Muscle of leg (tissue), 11 donors: ENCODE measurements around the gene GRK3. TPM values are rescaled to one million over a fixed set of nuclear protein-coding genes. Genes with fewer than 3 reads are reported as not detected.
A peak's percentile ranks its signal among the peaks of the same experiment; 100 is the strongest.
"Not testable (repeated sequence)": the region's sequence is repeated elsewhere in the genome, so short reads cannot be mapped to it uniquely, and the experiment has no call there.

Experiments
- DNase-seq: peaks from one replicate; pipeline ENCODE4 v3.0.0; 2013
- H3K27ac ChIP-seq: one replicate; pipeline ENCODE4 v1.5.1; 2013; ENCODE audit warnings: mild to moderate bottlenecking, low read length, control low read depth
- H3K27me3 ChIP-seq: one replicate; pipeline ENCODE4 v1.6.1; 2013; ENCODE audit warnings: low read length; ENCODE audit not compliant: control insufficient read depth, insufficient read depth
- H3K36me3 ChIP-seq: one replicate; pipeline ENCODE4 v1.6.1; 2013; ENCODE audit warnings: low read length; ENCODE audit not compliant: control insufficient read depth, insufficient read depth
- H3K4me1 ChIP-seq: one replicate; pipeline ENCODE4 v1.6.1; 2013; ENCODE audit warnings: low read length; ENCODE audit not compliant: control insufficient read depth, insufficient read depth
- H3K4me3 ChIP-seq: one replicate; pipeline ENCODE4 v1.5.1; 2013; ENCODE audit warnings: low read length, control low read depth
- H3K9me3 ChIP-seq: replicated peaks from 2 replicates; pipeline ENCODE4 v1.6.1; 2013; ENCODE audit warnings: low read depth, low read length; ENCODE audit not compliant: control insufficient read depth
- WGBS: methylation state at CpG from one replicate; pipeline ENCODE4 v1.1.5; 2013; ENCODE audit warnings: missing lambda C conversion rate; ENCODE audit not compliant: insufficient coverage; 5-methylcytosine and 5-hydroxymethylcytosine counted together
- polyA plus RNA-seq, 8 donors: library from polyadenylated mRNA; unstranded; fragments of 120-200 nt; gene quantifications; one replicate each; pipeline versions ENCODE4 v1.2.1 to v1.2.3, GENCODE V29; 2013; ENCODE audit warnings: inconsistent platforms in 1 of 8, low replicate concordance in 1 of 8; ENCODE audit not compliant: insufficient read length in 8 of 8, insufficient read depth in 1 of 8
- total RNA-seq: library from RNA; stranded (reverse); fragments of 120-200 nt; gene quantifications from one replicate; pipeline ENCODE4 v1.2.4, GENCODE V29; 2013

The GRK3 gene
- total and polyA plus RNA-seq, 9 donors: 5.7 to 9.0 (median 7.2) TPM

DNA sequence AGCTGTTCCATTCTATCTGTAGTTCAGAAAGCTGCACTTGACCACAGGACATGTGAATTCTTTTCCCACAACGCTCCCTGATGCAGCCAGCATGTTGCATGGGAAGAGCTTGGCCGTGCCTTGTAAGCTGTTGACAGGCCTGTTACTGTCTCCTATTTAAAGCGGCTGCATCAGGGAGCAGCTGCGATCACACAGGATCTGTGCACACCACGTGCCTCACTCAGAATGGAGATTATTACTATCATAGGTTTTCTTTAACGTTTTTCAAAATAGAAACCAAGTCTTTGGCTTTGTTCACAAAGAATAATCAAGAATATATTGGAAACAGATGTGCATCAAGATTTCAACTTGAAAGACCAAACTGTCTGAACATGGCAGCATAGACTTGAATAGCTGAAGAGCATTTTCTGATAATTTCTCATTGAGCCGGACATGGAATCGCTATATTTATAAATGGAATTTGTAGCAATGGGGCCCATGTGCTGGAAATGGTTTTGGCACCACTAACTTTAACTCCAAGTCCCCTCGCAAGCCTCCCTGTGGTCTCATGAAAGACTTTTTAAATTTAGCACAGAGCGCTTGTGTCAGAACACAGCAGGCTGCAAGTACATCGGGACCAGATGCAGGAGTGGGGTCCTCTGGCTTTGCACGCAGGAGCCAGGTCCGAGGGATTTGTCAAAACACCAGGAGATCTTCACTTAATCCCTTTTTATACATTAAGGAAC lies 136.7 kb downstream of the GRK3 start:
- H3K4me3 ChIP-seq: no peak overlapping the region
- H3K9me3 ChIP-seq: no peaks in the 10 kb centered on the region
- H3K36me3 ChIP-seq: peaks cover 6% of the 10 kb centered on the region
- WGBS: 5% methylated on average over 4 of the region's 13 CpGs
- H3K27ac ChIP-seq: peak overlapping the region; percentile 89
- peak; percentile 98 for DNase-seq
- no peaks in the 10 kb centered on the region for H3K27me3 ChIP-seq
- H3K4me1 ChIP-seq: peaks cover 35% of the 10 kb centered on the region

DNA sequence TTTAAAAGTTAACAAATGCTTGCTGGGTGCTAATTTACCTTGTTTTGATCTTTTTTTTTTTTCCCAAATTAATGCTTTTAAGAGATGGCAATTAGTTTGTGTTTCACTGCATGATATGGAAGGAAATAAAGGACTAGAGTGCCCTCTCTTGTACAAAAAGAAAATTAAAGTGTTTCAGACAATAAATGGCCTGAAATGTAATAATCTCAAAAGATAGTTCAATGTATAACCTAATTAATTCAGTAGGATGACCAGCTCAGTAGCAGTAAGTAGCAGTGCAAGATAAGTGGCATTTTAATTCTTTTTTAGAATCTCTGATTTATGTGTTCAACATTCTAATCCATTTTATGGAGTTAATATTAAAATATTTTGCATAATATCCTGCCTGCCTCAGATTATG lies 137.6 kb downstream of the GRK3 start:
- DNase-seq: peak; percentile 66
- H3K36me3 ChIP-seq: peaks cover 7% of the 10 kb centered on the region
- H3K27me3 ChIP-seq: no peaks in the 10 kb centered on the region
- no peak overlapping the region for H3K27ac ChIP-seq
- H3K4me3 ChIP-seq: no peak overlapping the region
- H3K4me1 ChIP-seq: peaks cover 32% of the 10 kb centered on the region
- H3K9me3 ChIP-seq: no peaks in the 10 kb centered on the region

DNA sequence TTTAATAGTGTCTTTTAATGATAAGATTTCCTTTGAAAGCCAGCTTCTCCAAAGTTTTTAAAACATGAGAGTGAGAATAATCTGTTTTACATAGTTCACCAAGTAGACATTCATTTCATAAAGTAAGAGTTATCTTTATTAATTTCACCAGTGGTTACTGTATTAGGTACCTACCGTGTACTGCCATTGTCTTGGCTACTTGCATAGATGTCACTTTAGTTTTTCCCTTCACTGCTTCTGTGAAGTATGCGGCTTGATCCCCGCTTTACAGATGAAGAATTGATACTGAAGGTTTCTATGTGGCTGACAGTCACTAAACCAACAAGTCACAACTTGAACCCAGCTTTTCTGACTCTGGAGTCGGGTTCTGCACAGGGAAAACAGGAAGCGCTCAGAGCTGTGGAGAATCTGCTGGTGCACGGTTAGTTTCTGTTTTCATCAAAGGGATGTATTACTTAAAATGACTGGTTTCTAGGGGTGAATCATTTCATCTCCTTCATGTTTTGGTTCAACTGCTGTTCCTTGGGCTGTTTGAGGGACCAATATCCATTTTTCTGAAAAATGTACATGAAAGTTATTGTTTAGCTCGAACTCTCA lies 138.2 kb downstream of the GRK3 start:
- Histone ChIP-seq H3K36me3 (peaks cover 12% of the 10 kb centered on the region), H3K4me3 (no peak overlapping the region), H3K27me3 (no peaks in the 10 kb centered on the region), H3K27ac (no peak overlapping the region), H3K4me1 (peaks cover 27% of the 10 kb centered on the region), H3K9me3 (no peaks in the 10 kb centered on the region)
- no peak for DNase-seq
- WGBS: 84% methylated on average over 3 of the region's 7 CpGs

DNA sequence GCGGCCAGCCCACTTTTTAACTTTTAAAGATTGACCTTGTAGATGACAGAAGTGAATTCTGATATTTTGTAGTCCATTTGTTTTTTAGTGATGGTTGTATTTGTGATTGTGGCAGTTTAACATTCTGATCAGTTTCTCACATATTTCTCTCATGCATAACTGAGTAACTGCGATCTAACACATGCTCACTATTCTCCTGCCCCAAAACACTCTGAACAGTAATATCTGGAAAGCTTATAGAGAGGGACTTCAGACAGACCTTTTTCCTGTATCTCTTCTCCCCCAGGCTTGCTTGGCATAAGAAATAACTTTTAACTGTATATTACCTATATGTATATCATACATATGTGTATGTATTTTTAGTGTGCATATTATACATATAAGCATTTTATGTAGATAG lies 140.2 kb downstream of the GRK3 start:
- no peak overlapping the region for H3K4me3 ChIP-seq
- no peaks in the 10 kb centered on the region for H3K9me3 ChIP-seq
- H3K36me3 ChIP-seq: peaks cover 12% of the 10 kb centered on the region
- H3K4me1 ChIP-seq: peaks cover 15% of the 10 kb centered on the region
- no peak overlapping the region for H3K27ac ChIP-seq
- WGBS: 80% methylated on average over 1 of the region's 2 CpGs
- no peak for DNase-seq
- H3K27me3 ChIP-seq: no peaks in the 10 kb centered on the region

DNA sequence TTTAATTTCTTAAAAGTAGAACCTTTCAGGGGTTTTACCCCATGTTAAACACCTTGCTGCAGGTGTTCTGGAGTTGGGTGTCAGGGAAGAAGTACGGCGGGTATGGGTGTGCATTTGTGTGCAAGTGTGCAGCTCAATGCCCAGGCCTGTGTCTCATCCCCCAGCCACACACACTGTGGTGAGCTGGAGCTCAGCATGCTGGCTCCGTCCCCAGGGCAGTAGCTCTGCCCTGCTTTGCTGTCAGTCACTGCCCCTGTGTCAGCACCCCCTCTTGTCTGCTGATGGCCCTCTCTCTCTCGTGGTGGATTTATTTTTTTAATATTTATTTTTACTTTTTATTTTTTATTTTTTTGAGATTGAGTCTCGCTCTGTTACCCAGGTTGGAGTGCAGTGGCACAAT lies 141.7 kb downstream of the GRK3 start:
- 83% methylated on average over 1 of the region's 5 CpGs for WGBS
- no peak for DNase-seq
- Histone ChIP-seq H3K36me3 (peaks cover 14% of the 10 kb centered on the region), H3K27ac (no peak overlapping the region), H3K9me3 (no peaks in the 10 kb centered on the region), H3K27me3 (no peaks in the 10 kb centered on the region), H3K4me3 (no peak overlapping the region), H3K4me1 (peaks cover 4% of the 10 kb centered on the region)

DNA sequence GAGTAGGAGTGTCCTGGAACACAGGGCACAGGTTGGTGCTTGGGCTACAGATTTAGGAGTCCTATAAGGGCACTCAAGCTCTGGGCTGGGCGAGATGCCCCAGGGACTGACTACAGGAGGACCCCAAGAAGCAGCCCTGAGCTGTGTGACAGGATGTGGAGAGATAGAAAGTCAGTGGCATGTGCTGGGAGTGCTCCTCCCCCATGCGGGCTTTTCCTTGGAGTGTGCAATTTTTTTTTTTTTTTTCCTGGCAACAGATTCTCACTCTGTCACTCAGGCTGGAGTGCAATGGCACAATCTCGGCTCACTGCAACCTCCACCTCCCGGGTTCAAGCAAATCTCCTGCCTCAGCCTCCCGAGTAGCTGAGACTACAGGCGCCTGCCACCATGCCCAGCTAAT lies 144.0 kb downstream of the GRK3 start:
- not testable (repeated sequence) for H3K4me1 ChIP-seq, H3K27ac ChIP-seq, H3K4me3 ChIP-seq, H3K9me3 ChIP-seq, H3K27me3 ChIP-seq, DNase-seq
- 93% methylated on average over 4 of the region's 6 CpGs for WGBS
- peaks cover 23% of the 10 kb centered on the region for H3K36me3 ChIP-seq

DNA sequence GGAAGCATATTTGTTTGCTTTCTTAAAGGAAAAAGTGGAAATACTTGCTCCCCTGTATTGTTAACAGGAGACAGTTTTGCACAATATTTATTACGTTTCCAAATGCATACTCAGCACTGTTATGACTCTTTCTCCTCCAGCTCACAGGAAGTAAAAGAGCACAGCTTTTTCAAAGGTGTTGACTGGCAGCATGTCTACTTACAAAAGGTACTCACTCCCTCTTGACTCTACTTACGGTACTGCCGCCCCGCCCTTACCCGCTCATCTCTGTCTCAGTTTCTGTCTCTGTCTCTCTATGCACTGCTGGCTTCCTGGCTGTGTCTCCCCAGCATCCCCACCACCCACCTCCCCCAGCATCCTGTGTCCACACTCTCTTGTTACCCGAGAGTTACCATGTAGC lies 145.3 kb downstream of the GRK3 start:
- Histone ChIP-seq H3K27ac (no peak overlapping the region), H3K36me3 (peaks cover 21% of the 10 kb centered on the region), H3K9me3 (no peaks in the 10 kb centered on the region), H3K27me3 (no peaks in the 10 kb centered on the region), H3K4me1 (peaks cover 1% of the 10 kb centered on the region), H3K4me3 (no peak overlapping the region)
- DNase-seq: no peak
- WGBS: 77% methylated on average over 5 of the region's 6 CpGs

DNA sequence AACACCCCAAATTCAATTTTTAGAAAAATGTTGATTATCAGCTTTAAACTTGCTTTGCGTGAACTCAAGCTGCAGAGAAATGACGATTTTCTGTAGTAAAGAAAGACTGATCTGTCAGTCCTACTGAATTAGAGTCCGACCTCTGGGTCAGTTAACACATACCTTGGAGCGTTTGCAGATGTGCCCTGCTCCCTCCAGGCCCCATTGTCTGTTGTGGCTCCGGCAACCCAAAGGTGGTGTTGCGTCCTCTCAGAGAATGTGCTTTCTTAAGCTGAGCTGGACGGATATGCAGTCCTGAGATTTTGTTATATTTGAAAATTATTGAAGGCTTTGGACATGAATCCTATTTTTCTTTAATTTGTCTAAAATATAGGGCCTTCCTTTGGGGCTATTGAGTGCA lies 146.0 kb downstream of the GRK3 start:
- Histone ChIP-seq H3K4me1 (peaks cover 3% of the 10 kb centered on the region), H3K36me3 (peaks cover 21% of the 10 kb centered on the region), H3K4me3 (no peak overlapping the region), H3K27ac (no peak overlapping the region), H3K9me3 (no peaks in the 10 kb centered on the region), H3K27me3 (no peaks in the 10 kb centered on the region)
- DNase-seq: no peak
- WGBS: 94% methylated on average over 2 of the region's 7 CpGs

DNA sequence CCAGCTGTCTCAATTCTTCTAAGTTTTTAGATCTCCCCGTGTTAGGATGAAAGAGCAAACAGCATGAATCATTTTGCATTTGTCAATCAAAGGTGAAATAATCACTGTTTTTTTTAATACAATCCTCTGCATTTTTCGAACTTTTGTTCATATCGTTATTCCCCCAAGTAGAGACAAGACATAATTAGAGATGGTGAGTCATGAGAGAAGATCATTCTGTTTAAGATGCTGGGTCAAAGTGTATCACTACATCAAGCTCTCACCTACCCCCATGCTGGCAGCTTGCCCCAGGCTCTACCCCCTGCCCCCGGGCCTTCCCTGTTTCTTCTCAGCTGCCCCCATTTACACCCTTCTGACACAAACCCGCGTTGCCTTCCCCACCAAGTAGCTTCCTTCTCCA lies 147.0 kb downstream of the GRK3 start:
- 67% methylated on average over 1 of the region's 6 CpGs for WGBS
- H3K36me3 ChIP-seq: peaks cover 19% of the 10 kb centered on the region

DNA sequence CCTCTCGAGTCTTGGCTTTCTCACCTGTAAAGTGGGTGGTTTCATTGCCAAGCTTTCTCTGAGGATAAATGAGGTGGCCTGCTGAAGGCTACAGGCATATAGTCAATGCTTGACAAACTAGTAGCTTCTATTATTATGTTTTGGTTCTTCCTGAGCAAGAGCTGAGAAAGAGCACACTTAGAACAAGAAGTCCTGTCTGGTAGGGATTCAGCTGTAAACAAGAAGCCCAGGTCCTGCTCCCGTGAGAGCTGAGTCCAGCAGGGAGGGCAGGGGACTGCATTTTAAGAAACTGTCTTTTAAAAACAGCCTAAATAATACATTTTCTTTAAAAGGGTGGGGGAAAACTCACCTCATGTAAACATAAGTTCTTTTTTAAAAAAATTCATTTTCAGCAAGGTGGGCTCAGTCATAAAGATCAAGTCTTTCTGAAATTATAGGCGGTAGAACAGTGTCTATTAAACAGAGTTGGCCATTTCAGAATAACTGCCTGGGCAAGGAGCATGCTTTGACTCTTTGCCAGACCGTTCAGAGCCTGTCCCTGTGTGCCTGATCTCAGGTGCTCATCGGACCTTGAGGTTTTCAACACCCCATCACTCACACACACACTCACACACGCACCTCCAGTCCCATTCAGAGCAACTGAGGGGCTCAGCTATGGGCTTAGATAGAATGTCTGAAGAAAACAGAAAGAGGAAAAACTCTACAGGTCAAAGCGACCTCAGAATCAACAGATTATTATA lies 148.4 kb downstream of the GRK3 start:
- DNase-seq: no peak
- Histone ChIP-seq H3K4me3 (no peak overlapping the region), H3K9me3 (no peaks in the 10 kb centered on the region), H3K4me1 (peaks cover 3% of the 10 kb centered on the region), H3K27ac (no peak overlapping the region), H3K27me3 (no peaks in the 10 kb centered on the region), H3K36me3 (peaks cover 13% of the 10 kb centered on the region)
- WGBS: 41% methylated on average over 3 of the region's 7 CpGs

More for the DNA sequence above, 147.0 kb downstream of the GRK3 start:
- Histone ChIP-seq H3K27me3 (no peaks in the 10 kb centered on the region), H3K4me1 (peaks cover 3% of the 10 kb centered on the region), H3K9me3 (no peaks in the 10 kb centered on the region), H3K27ac (no peak overlapping the region), H3K4me3 (no peak overlapping the region)
- DNase-seq: no peak
